ENCODE results near the gene AXDND1.
"Not testable (repeated sequence)": the region's sequence is repeated elsewhere in the genome, so short reads cannot be mapped to it uniquely, and the experiment has no call there.

The AXDND1 gene

GRCh38 chr1:179365342-179366092 lies at the start of gene AXDND1:
AXDND1 (plus strand) TSS chr1:179365971; CDS start chr1:179366510, 539 bp downstream.
- DNase-seq, result peak; percentile 93 to 94 (median 93)

GRCh38 chr1:179318491-179318890 lies 47.3 kb upstream of the AXDND1 start:
- peak; percentile 22 to 48 (median 47) for DNase-seq

- DNase-seq, result no peak
Measured at GRCh38 chr1:179321533-179322216, 44.1 kb upstream of the AXDND1 start.

GRCh38 chr1:179322557-179322956 lies 43.2 kb upstream of the AXDND1 start:
- DNase-seq, result no peak

GRCh38 chr1:179323436-179323835 lies 42.3 kb upstream of the AXDND1 start:
- no peak for DNase-seq

- DNase-seq, result no peak
Measured at GRCh38 chr1:179325836-179326235, 39.9 kb upstream of the AXDND1 start.

GRCh38 chr1:179326746-179327145 lies 39.0 kb upstream of the AXDND1 start:
- no peak for DNase-seq

- peak; percentile 17 to 57 (median 56) for DNase-seq
Measured at GRCh38 chr1:179327196-179327595, 38.6 kb upstream of the AXDND1 start.

GRCh38 chr1:179327679-179328078 lies 38.1 kb upstream of the AXDND1 start:
- peak; percentile 58 to 81 (median 81) for DNase-seq

GRCh38 chr1:179329862-179330261 lies 35.9 kb upstream of the AXDND1 start:
- no peak for DNase-seq

- DNase-seq, result no peak
Measured at GRCh38 chr1:179334440-179334839, 31.3 kb upstream of the AXDND1 start.

- no peak for DNase-seq
Measured at GRCh38 chr1:179337288-179337687, 28.5 kb upstream of the AXDND1 start.

GRCh38 chr1:179337942-179338560 lies 27.7 kb upstream of the AXDND1 start:
- DNase-seq, result no peak

- peak; percentile 47 to 74 (median 72) for DNase-seq
Measured at GRCh38 chr1:179340918-179341317, 24.9 kb upstream of the AXDND1 start.

GRCh38 chr1:179341943-179342547 lies 23.7 kb upstream of the AXDND1 start:
- DNase-seq, result no peak

GRCh38 chr1:179342740-179343404 lies 22.9 kb upstream of the AXDND1 start:
- no peak for DNase-seq

GRCh38 chr1:179351281-179351680 lies 14.5 kb upstream of the AXDND1 start:
- DNase-seq, result no peak

- DNase-seq, result no peak
Measured at GRCh38 chr1:179352236-179352635, 13.5 kb upstream of the AXDND1 start.

GRCh38 chr1:179353546-179353945 lies 12.2 kb upstream of the AXDND1 start:
- no peak for DNase-seq

- DNase-seq, result not testable (repeated sequence)
Measured at GRCh38 chr1:179361631-179362030, 4.1 kb upstream of the AXDND1 start.

- DNase-seq, result no peak
Measured at GRCh38 chr1:179366093-179366800, 476 bp downstream of the AXDND1 start.

GRCh38 chr1:179369751-179370341 lies 4.1 kb downstream of the AXDND1 start:
- DNase-seq, result peak; percentile 65 to 90 (median 89)
